Activated CD8-positive, alpha-beta memory T cell treated with anti-CD3 and anti-CD28 coated beads for 4 hours (primary cell): ENCODE results near the gene KDM5C.

ENCODE experiments used
- DNase-seq, 2 donors: peaks; one replicate each; pipeline ENCODE4 v3.0.0-alpha.2; 2020; ENCODE audit warnings: low read depth in 2 of 2

The KDM5C gene

DNA sequence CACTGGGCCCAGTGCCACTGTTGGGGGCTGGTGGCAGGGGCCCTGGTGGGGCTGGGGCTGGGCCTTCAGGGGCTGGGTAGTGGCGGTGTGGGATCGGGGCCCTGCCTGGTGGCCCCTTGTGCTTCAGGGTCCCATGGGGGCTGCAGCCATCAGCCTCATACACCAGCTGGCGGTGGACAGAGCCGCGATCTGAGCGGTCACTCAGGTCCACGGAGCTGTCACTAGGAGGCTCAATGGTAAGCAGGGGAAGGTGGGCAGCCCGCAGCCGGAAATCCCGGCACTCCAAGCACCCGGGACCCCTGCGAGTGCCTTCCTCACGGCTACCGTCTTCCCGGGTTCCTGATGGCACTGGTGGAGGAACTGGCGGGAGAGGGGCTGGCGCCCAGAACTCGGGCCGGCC, 25.5 kb upstream of the KDM5C start:
- no peak for DNase-seq

DNA sequence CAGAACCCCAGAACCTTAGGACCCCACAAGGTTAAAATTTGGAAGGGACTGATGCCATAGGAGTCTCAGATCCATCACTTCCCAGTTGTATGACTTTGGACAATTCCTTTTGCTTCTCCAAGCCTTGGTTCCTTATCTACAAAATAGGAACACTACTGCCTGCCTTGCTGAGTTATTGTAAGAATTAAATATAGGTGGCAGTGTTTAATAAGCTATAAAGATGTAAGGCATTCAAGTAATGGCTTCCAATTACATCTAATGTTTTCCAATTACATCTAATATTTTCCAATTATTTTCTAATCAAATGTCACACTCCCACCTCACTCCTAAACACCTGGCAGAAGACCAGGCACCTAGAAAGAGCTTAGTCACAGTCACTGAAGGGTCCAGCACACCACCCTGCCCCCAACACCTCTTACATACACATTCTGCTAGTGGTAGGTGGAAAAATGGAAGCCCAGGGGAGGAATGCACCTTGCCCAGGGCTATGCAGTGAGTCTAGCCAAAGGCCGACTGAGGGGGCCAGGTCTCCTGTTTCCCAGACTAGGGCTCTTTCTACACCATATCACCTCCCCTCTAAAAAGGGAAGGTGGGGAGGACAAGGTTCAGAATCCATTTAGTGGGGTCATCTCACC, 24.5 kb upstream of the KDM5C start:
- no peak for DNase-seq

DNA sequence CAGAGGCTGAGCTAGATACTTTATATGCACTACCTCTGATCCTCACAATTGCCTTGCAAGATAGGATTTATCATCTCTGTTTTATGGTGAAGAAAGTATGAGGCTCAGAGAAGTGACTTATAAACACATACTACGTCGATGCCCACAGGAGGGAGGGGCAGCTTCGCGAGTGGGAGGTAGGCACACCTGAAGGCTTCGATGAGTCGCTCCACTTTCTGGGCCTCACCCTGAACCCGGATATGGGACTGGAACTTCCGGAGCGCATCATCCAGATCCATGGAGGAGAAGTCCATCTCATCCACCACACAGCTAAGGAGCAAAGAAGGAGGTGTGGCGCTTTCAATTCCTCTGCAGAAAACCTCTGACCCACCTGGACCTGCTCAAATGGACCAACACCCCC, 22.9 kb upstream of the KDM5C start:
- no peak for DNase-seq

DNA sequence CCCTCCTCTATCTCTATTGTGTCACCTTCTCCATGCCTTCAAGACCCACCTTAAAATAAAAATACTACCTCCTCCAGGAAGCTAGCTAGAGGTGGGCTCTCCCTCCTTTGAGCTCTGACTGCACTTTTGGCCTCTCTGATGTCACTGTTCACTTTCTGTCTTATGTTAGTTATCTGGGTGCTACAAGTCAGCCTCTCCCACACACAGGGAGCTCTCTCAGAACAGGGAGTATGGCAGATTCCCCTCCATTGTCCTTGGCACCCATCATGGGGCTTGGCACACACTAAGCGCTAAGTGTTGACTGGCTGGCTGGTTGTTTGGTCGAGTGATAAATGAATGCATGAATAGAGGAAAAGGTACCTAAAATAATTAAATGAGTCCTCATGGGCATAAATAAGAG, 21.2 kb upstream of the KDM5C start:
- DNase-seq = no peak

DNA sequence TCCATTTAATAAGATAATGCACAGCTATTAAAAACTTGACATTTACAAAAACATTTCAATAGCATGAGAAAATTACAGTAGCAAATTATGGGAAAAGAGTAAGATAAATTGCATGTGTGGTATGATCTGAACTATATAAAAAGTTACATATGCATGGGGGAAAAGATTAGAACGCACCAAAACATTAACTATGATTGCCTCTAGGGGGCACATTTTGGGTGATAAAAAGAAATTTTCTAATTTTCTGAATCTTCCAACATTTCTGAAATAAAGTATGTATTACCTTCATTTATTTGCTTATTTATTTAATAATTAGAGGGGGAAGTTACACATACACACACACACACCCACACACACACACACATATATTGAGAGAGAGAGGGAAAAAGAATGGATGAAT, 19.6 kb upstream of the KDM5C start:
- no peak for DNase-seq

DNA sequence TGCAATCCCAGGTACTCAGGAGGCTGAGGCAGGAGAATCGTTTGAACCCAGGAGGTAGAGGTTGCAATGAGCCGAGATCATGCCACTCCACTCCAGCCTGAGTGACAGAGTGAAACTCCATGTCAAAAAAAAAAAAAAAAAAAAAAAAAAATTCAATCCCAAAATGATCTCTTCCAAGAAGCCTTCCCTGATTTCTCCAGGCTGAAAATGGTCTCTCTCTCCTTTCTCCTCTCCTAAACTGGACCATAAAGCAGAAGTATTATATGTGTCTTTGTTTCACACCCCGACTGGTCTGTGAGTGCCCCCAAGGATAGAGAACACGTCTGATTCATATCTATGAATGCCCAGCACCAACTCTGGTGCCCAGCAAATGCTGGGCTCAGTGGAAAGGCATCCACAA, 17.3 kb upstream of the KDM5C start:
- no peak for DNase-seq

DNA sequence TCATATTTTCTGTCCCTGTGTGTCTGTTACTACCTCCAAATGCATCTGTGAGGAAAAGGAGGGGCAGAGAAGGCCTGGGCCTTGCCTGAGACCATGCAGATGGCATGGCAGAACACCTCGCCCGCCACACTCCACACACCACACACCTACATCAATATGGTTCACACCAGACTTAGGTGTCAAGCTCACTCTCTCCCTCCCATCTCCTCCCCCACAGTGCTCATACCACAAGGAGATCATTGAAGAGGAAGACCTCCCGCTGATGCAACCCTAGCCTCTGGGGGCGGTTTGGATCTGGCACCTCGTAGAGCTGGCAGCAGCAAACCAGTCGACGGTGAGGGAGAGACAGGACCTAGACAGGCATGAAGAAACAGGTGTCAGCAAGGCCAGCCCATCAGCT, 16.6 kb upstream of the KDM5C start:
- no peak for DNase-seq

DNA sequence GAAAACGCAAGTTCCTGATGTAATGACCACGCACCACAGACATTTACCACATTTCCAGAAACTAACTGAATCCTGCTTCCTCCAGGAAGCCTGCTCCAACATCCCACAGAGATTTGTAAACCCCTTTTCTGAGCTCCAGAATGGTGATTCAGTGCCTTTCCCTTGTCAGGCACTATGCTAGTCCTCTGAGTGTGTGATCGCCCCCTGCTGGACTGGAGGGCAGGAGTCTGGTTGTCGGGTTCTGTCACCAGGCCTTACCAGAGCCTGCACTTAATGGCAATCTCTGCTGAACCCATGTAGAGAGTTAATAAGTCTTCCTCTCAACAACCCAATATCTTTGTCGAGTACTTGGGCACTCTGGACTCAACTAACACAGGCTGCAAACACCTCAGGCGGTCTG, 14.5 kb upstream of the KDM5C start:
- DNase-seq = peak in 1 of 2 donors; percentile 32

DNA sequence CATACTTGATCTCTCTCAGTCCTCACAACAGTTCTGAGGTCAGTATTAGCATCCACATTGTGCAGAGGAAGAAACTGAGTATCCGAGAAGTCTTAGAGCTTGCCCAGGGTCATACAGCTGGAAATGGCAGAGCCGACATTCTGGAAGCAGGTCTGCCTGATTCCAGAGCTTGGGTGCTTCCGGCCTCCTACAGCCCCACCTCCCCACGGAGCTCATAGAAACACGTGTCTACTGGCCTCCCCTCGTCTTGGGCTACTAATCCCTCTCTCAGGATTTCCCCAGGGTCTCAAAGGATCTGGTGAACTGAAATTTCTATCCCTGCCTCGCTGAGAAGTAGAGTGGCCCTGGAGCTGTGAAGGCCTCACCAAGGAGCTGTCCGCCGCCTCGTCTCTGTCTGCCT, 12.0 kb upstream of the KDM5C start:
- DNase-seq = no peak

DNA sequence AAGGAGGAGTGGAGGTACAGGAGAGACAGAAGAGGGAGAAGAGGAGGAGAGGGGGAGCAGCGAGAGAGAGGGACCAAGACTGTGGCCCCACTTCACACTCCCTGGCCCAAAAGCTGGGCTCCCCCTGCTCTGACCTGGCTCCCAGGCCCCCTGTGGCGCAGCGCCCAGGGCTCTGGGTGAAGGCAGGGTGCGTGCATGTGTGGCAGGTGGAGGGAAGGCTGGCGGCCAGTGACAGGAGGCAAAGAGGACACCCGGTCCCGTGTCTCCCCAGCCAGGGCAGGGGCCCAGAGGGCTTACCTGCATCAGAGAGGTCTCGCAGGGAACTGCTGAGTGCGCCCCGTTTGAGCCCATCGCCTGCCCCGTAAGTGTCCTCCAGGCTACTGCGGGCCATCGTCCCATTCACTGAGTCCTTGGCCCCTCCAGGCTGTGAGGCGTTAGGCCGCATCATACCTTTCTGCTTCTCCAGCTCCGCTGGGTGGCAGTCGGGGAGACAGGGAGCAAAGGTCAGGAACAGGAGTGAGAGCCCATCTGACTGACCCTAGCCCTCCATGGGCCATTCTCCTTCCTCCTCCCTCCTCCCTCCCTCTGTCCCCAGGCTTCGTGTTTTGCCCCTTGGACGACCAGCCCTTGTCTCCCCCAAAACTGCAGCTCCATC, 11.1 kb upstream of the KDM5C start:
- DNase-seq = no peak

DNA sequence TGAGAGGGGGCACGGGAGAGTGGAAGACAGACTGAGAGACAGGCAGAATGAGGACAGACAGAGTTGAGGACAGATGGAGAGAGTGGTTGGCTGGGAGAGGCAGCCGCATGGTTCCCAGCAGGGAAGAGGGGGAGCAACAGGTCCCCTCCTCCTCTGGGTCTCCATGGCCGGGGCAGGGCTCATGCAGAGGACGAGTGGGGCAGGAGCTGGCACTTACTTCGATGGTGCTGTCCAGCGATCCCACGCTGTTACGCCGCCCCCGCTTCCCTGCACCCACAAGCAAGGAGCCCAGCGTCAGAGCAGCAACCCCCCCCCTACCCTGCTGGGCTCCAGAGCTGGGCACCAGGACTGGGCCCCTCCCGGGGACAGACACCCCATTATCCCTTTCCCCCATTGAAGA, 10.6 kb upstream of the KDM5C start:
- DNase-seq = no peak

DNA sequence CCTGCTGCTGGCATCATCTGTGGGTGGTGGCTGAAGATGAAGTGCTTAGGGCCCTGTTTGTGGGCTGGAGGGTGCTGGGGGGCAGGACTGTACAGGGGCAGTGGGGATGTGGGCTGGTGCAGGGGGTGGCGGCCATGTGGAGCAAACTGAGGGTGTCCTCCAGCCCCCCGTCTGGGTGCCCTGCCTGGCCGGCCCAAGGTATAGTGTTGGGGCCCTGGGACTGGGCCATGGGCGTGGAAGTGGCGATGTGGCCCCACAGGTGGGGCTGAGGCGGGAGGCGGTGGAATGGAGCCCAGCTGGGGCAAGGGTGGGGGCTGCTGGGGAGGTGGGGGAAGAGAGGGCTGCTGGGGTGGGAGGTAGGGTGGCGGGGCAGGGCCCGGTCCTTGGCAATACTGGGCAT, 9.5 kb upstream of the KDM5C start:
- no peak for DNase-seq

DNA sequence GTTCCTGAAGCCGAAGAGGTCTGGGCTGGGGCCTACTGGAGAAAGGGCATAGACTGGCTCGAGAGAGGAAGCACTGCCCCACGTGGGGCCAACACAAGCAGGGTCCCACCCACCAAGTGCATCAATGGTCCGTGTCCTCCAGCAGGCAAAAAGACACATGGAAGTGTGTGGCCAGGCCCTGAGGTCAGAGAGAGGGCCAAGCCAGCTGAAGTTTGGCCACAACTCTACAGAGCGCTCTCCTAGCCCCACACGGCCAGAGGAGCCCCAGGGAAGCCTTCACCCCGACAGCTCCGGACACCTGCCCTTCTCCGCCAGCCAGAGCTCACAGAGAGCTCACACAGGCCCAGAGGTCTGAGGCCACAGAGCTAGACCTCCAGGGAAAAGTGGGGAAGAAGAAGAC, 8.5 kb upstream of the KDM5C start:
- no peak for DNase-seq

DNA sequence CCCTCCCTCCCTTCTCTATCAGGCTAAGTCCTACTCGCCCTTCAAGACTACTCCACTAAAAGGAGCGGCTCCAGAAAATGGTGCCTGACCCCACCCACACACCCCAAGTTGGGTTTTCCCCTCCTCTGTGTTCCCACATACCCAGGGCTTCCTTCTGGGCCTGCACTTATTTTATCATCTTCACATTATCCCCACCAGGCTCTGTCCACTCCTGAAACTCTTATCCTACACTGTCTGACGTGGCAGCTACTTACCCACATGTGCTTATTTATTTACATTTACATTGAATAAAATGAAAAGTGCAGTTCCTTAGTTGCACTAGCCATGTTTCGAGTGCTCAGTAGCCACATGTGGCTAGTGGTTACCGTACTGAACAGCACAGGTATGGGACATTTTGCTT, 5.1 kb upstream of the KDM5C start:
- no peak for DNase-seq

DNA sequence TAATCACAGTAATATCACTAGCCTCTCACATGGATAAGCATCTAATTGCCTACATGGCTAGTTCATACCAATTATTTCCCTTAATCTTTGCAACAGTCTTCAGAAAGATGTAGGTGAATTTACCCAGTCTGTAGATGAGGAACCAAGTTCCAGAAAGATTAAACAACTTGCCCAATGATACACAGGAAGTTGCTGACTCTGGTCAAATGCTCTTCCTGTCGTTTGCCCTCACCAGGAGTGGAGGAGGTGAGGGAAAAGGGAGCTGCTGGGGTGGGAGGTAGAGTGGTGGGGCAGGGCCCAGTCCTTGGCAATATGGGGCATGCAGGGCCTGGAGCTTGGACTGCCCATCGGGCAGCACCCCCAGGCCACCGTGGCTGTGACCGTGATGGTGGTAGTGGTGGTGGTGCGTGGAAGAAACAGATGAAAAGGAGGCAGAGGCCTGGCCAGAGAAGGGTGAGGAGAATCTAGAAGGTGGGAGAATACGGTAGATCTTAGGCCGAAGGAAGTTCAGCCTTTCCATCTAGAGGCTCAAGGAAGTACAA, 2.3 kb upstream of the KDM5C start:
- no peak for DNase-seq

DNA sequence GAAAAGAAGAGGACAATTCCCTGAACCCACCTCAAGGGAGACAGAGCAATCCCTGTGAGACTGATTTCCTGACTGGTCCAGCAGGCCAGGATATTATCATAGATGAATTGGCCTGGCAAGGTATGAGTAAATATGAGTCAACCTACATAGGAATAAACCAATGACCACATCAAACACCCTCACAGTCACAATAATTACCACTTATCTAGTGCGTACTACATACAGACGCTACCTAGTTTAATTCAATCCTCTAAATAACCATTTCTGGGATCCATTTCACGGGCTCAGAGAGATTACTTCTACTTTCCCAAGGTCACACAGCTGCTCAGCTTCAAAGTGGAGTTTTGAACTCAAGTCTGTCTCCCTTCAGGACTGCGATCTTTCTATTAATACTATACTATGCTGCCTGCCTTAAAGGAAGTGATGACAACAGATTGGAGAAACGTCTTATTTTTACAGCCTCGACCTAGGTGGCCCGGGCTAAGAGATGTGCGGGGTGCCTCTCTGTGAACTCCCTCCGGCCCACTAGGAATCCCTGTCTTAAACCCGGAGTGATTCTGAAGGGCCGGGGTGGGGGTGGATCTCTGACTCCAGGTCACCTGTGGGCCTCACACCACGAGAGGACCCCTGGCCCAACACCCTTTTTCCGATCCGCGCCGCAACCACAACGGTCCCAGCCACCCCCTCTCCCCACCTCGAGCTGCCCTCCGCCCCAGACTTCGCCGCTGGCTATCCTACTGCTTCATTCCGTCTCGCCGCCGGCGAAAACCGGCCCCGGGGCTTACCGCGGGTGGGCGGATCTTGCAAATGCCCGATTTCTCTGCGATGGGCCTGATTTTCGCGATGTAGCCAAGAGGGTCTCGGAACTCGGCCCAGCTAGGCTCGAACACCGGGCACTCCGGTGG, 800 bp downstream of the KDM5C start:
- no peak for DNase-seq

DNA sequence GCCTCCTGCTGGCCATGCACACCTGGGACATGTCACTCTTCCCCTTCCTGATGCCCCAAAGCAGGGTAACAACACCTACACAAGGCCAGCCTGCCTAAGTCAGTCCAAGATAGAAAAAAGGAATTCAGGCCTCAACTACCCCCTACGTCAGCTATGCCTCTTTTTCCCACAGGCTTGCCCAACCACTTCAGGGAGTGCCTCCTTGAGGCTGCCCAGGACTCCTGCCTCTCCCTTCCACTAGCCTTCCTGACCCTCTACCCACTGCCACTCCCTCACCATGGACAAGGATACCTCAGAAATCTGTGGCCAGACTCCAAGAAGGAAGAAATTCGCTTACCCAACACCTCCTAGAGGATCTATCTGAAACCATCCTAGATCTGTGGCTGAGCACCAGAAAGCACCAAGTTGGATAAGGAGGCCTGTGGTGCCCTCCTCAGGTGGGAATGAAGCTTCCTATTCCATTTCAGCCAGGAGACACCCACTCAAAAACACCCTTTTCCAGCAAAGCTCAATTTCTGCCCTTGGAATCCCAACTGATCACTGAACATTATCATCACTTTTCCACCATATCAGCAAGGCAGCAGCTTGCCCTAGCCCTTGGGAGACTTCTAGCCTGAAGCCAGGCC, 1.8 kb downstream of the KDM5C start:
- no peak for DNase-seq

DNA sequence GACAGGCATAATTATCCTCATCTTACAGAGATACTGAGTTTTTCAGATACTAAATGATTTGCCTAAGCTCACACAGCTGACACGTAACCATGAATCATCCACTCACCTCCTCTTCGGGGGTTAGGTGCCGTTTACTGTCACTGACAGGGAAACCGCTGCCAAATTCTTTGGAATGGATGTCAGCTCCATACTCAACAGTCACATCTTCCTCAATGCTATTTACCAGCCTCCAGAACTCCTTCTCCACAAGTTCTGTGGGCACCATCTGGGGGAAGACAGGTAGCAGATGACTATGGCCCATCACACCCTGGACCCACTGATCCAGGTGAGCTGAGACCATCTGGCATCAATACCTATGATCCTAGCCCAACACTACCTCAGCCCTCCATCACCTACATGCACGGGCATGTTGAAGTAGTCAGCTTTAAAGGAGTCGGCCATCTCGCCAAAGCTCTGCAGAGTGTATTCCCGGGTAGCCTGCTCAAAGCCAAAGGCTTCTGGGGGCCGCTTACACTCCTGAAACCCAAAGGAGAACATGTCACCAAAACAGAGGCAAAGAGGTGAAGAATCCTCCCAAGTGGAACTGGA, 13.5 kb downstream of the KDM5C start:
- no peak for DNase-seq

DNA sequence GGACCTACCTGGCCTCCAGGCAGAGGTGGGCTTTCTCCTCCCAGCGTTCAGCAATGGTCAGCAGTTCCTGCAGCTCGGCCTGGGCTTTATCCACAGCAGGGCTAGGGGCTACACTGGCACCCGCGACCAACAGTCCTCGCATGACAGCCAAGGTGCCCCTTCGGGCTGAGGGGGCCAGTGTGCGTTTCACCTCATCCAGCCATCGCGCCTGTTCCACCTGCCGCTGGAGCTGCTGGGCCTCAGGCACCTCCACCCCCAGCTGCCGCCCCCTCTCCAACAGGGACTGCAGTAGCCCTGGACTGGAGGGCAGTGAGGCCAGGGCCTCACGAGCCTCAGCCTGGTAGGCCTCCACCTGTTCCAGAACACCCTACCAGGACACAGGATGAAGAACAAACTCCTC, 28.3 kb downstream of the KDM5C start:
- DNase-seq = no peak

DNA sequence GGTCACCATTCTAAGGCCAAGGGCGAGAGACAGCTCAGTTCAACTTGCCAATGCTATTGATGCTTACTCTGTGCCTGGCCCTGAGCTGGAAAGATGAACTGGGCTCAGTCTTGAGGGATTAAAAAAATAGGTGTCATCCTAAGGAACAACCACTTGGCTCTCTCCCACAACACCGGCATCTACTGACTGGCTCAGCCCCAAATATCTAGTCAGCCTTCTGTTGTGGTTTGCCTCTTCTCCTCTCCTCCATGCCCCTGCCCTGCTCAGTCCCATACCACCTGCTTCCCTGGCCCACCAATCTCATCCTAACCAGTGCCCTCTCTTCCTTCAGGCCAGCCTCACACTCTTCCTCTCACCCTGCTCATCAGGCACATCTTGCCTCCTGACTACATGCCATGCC, 29.6 kb downstream of the KDM5C start:
- no peak for DNase-seq

DNA sequence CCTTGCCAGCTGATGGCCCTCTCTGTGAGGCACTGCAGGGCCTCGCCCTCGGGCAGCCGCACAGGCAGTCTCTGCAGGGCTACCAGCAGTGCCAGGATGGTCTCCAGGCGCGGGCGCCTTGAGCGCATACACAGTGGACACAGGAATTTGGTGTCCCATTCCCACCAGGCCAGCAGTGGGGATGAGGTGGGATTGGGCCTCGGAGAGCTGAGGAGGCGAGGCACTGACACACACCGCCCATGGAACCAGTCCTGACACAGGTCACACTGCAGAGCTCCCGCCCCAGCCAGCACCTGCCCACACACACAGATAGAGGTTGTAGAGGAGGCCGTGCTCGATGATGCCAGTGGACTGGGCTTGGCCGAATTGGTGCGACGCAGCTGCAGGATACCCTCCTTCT, 30.7 kb downstream of the KDM5C start:
- no peak for DNase-seq

DNA sequence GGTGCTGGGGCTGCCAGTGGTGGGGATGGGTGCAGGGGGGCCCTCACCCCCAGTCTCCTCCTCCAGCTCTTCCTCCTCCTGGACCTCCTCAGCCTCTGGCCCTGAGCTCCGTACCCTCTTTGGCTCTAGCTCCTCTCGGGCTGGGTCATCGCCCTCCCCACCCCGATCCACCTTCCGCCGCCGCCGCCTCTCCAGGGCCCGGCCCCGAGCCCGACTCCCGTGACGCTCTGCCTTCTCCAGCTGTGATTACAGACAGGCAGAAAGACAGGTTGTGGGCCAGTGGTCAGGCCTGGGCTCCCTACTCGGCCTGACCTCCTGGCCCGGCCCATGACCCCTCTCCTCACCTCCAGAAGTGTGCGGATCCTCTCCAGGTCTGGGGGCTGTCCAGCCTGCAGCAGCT, 31.9 kb downstream of the KDM5C start:
- DNase-seq = no peak
